ENCODE data around the gene MRC1. TPM values are rescaled to one million over a fixed set of nuclear protein-coding genes. Genes with fewer than 3 reads are reported as not detected.

The MRC1 gene
- total and polyA plus RNA-seq, 10 of the 15 experiments (the other 5 are each of a cell fraction or from before 2014, with no cell fraction given) = 0.01 to 0.21 (median 0.03) TPM; not detected in 5

GRCh38 chr10:17789396-17789795 lies 19.8 kb upstream of the MRC1 start:
- Histone ChIP-seq H3K79me2 (ENCODE audit: control insufficient read depth, insufficient read depth, low read length) (no peaks in the 10 kb centered on the region), H3K36me3 (ENCODE audit: control insufficient read depth in 2 of 2, insufficient read depth in 2 of 2, low read length in 1 of 2) (no peaks in the 10 kb centered on the region), H3K27me3 (replicated peaks in 1 of 2; ENCODE audit: control insufficient read depth in 2 of 2, insufficient read depth in 2 of 2, low read length in 1 of 2) (no peaks in the 10 kb centered on the region; a peak in 1 of 4 replicates), H3K9me3 (replicated peaks; ENCODE audit: control insufficient read depth, insufficient read depth, low read length) (no peaks in the 10 kb centered on the region), H3K4me2 (ENCODE audit: control insufficient read depth, insufficient read depth) (no peak overlapping the region), H3K9ac (ENCODE audit: control insufficient read depth, insufficient read depth, low read length) (no peak overlapping the region), H3K27ac (ENCODE audit: control insufficient read depth, insufficient read depth) (no peak overlapping the region), H2AFZ (ENCODE audit: control insufficient read depth, low read depth, low read length) (no peak overlapping the region), H3K4me1 (ENCODE audit: control insufficient read depth, insufficient read depth, low read length) (no peaks in the 10 kb centered on the region), H3K4me3 (no peak overlapping the region), H4K20me1 (ENCODE audit: control insufficient read depth, insufficient read depth) (no peaks in the 10 kb centered on the region)
- intact Hi-C loops (cut with micrococcal nuclease; ENCODE audit: unreplicated experiment) (no loop called here), in situ Hi-C loops (cut with MboI) (no loop called here)
- no peak for FAIRE-seq
- ATAC-seq = no peak
- RAD21 ChIA-PET (ENCODE audit: unreplicated experiment) = interaction anchor here (1.2 kb wide), 1 partner anchor 523 kb away, joined by 3 read pairs; no protein-coding TSS in a partner anchor
- POLR2A ChIA-PET = no interaction called here
- SMC1A ChIA-PET (ENCODE audit: uncharacterized antibody, unreplicated experiment) = no interaction called here
- TF ChIP-seq CREB1 (IDR thresholded peaks at IDR 0.05; ENCODE audit: low read depth) = no peak
- no peak for TF ChIP-seq FOS (IDR thresholded peaks at IDR 0.05; ENCODE audit: borderline replicate concordance, extremely low read depth, insufficient read length)
- DNase-seq (ENCODE audit: low read depth, low spot score) = no peak
- no TSS peak for BruUV-seq (replicated peaks)
- CTCF ChIA-PET = interaction anchor here (1.0 kb wide), 1 partner anchor 208 kb away, joined by 3 read pairs; no protein-coding TSS in a partner anchor
- WGBS (ENCODE audit: insufficient coverage, insufficient replicate concordance, low lambda C conversion rate, missing lambda C conversion rate) = 47% methylated on average over 7 of the region's 7 CpGs

GRCh38 chr10:17790651-17791050 lies 18.5 kb upstream of the MRC1 start:
- Histone ChIP-seq H3K9me3 (replicated peaks; ENCODE audit: control insufficient read depth, insufficient read depth, low read length) (no peaks in the 10 kb centered on the region), H3K27ac (ENCODE audit: control insufficient read depth, insufficient read depth) (no peak overlapping the region), H3K36me3 (ENCODE audit: control insufficient read depth in 2 of 2, insufficient read depth in 2 of 2, low read length in 1 of 2) (no peaks in the 10 kb centered on the region), H3K4me2 (ENCODE audit: control insufficient read depth, insufficient read depth) (no peak overlapping the region), H4K20me1 (ENCODE audit: control insufficient read depth, insufficient read depth) (no peaks in the 10 kb centered on the region), H3K9ac (ENCODE audit: control insufficient read depth, insufficient read depth, low read length) (no peak overlapping the region), H3K4me3 (no peak overlapping the region), H2AFZ (ENCODE audit: control insufficient read depth, low read depth, low read length) (no peak overlapping the region), H3K79me2 (ENCODE audit: control insufficient read depth, insufficient read depth, low read length) (no peaks in the 10 kb centered on the region), H3K27me3 (replicated peaks in 1 of 2; ENCODE audit: control insufficient read depth in 2 of 2, insufficient read depth in 2 of 2, low read length in 1 of 2) (no peaks in the 10 kb centered on the region; a peak in 1 of 4 replicates), H3K4me1 (ENCODE audit: control insufficient read depth, insufficient read depth, low read length) (no peaks in the 10 kb centered on the region)
- FAIRE-seq (no peak), DNase-seq (ENCODE audit: low read depth, low spot score) (no peak), ATAC-seq (no peak)
- WGBS (ENCODE audit: insufficient coverage, insufficient replicate concordance, low lambda C conversion rate, missing lambda C conversion rate) = 48% methylated on average over 2 of the region's 2 CpGs
- ChIA-PET RAD21 (ENCODE audit: unreplicated experiment) (interaction anchor here (1.2 kb wide), 1 partner anchor 522 kb away, joined by 3 read pairs; no protein-coding TSS in a partner anchor), CTCF (no interaction called here), POLR2A (no interaction called here), SMC1A (ENCODE audit: uncharacterized antibody, unreplicated experiment) (no interaction called here)
- intact Hi-C loops (cut with micrococcal nuclease; ENCODE audit: unreplicated experiment) = no loop called here
- TF ChIP-seq PML (IDR thresholded peaks at IDR 0.05; ENCODE audit: low read length) (no peak), ELK1 (IDR thresholded peaks at IDR 0.05; ENCODE audit: low read depth, low read length) (no peak), IKZF2 (IDR thresholded peaks at IDR 0.05) (no peak), ZBTB33 (IDR thresholded peaks at IDR 0.05) (no peak), KLF5 (IDR thresholded peaks at IDR 0.05; ENCODE audit: partially characterized antibody) (no peak), NFXL1 (IDR thresholded peaks at IDR 0.05; ENCODE audit: borderline replicate concordance) (no peak), SRF (IDR thresholded peaks at IDR 0.05; ENCODE audit: low read depth in 2 of 2, low read length in 2 of 2) (no peak), FOXK2 (IDR thresholded peaks at IDR 0.05) (no peak), HDAC2 (IDR thresholded peaks at IDR 0.05) (no peak), CBFB (IDR thresholded peaks at IDR 0.05; ENCODE audit: low read depth) (no peak), SIX5 (IDR thresholded peaks at IDR 0.05; ENCODE audit: low read depth, low read length, severe bottlenecking) (no peak), PKNOX1 (IDR thresholded peaks at IDR 0.05) (no peak), RB1 (IDR thresholded peaks at IDR 0.05; ENCODE audit: borderline replicate concordance) (no peak)
- in situ Hi-C loops (cut with MboI) = no loop called here
- BruUV-seq (replicated peaks) = no TSS peak

All from GM12878 (cell line).